Fibroblast of lung (primary cell): Measurements from ENCODE around the gene CHMP6. TPM values are rescaled to one million over a fixed set of nuclear protein-coding genes. Genes with fewer than 3 reads are reported as not detected.

Source experiments
- DNase-seq, 2 donors: peaks; one replicate each; pipeline versions ENCODE4 v3.0.0 to v3.0.0-alpha.2; 2010; ENCODE audit warnings: low read depth in 2 of 2
- H2AFZ ChIP-seq: 2 replicates; pipeline ENCODE4 v1.5.1; 2012; ENCODE audit warnings: low read length, control low read depth, inconsistent platforms
- H3K27ac ChIP-seq: 2 replicates; pipeline ENCODE4 v1.5.1; 2011; ENCODE audit warnings: low read length, control low read depth; ENCODE audit not compliant: insufficient read depth
- H3K27me3 ChIP-seq: 2 replicates; pipeline ENCODE4 v1.5.1; 2011; ENCODE audit warnings: mild to moderate bottlenecking, low read length; ENCODE audit not compliant: control insufficient read depth, insufficient read depth
- H3K36me3 ChIP-seq: 2 replicates; pipeline ENCODE4 v1.5.1; 2011; ENCODE audit warnings: low read length; ENCODE audit not compliant: control insufficient read depth, insufficient read depth
- H3K4me1 ChIP-seq: 2 replicates; pipeline ENCODE4 v1.5.1; 2011; ENCODE audit warnings: low read length; ENCODE audit not compliant: control insufficient read depth, insufficient read depth; ENCODE audit errors: extremely low read depth
- H3K4me2 ChIP-seq: 2 replicates; pipeline ENCODE4 v1.5.1; 2011; ENCODE audit warnings: low read length, control low read depth; ENCODE audit not compliant: insufficient read depth; ENCODE audit errors: extremely low read depth
- H3K4me3 ChIP-seq, 4 experiments: fragments of 200-600 bp in 1 of 4; sonication (generic) in 1 of 4; replicated peaks in 1 of 4; 2 replicates each; pipeline ENCODE4 v1.5.1; 2011 to 2016; ENCODE audit warnings: low read length in 4 of 4, low read depth in 3 of 4, mild to moderate bottlenecking in 3 of 4, control low read depth in 2 of 4, inconsistent platforms in 1 of 4, mixed read lengths in 1 of 4; ENCODE audit not compliant: insufficient read depth in 1 of 4; ENCODE audit errors: control extremely low read depth in 1 of 4
- H3K79me2 ChIP-seq: 2 replicates; pipeline ENCODE4 v1.5.1; 2012; ENCODE audit warnings: mild to moderate bottlenecking, low read length, inconsistent platforms; ENCODE audit not compliant: control insufficient read depth, insufficient read depth
- H3K9ac ChIP-seq: 2 replicates; pipeline ENCODE4 v1.5.1; 2011; ENCODE audit warnings: mild to moderate bottlenecking, low read length, control low read depth; ENCODE audit not compliant: insufficient read depth
- H3K9me3 ChIP-seq: 2 replicates; pipeline ENCODE4 v1.5.1; 2012; ENCODE audit warnings: low read depth, low read length; ENCODE audit not compliant: control insufficient read depth, insufficient read depth
- H4K20me1 ChIP-seq: 2 replicates; pipeline ENCODE4 v1.5.1; 2011; ENCODE audit warnings: low read length; ENCODE audit not compliant: control insufficient read depth, insufficient read depth; ENCODE audit errors: extremely low read depth
- EZH2 ChIP-seq: IDR thresholded peaks from 2 replicates; pipeline ENCODE4 v1.5.1; 2012; ENCODE audit warnings: low read length, control low read depth, mild to moderate bottlenecking; ENCODE audit errors: missing control alignments
- polyA plus RNA-seq, 2 donors: library from polyadenylated mRNA; depleted of rRNA in 1 of 2; stranded (reverse) in 1 of 2; unstranded in 1 of 2; fragments of >200 nt; gene quantifications; 2 replicates each; pipeline ENCODE4 v1.2.1, GENCODE V29; 2011 to 2012; ENCODE audit warnings: missing spikeins in 1 of 2
- total RNA-seq: library from RNA; depleted of rRNA; stranded (reverse); fragments of >200 nt; gene quantifications from 2 replicates; pipeline ENCODE4 v1.2.1, GENCODE V29; 2014
- TF ChIP-seq, protein P1 (sequence below), 2 donors: IDR thresholded peaks in 1 of 2; conservative IDR thresholded peaks in 1 of 2; 1 replicate in 1 of 2; 2 replicates in 1 of 2; pipeline ENCODE4 v1.5.1; 2011 to 2012; ENCODE audit warnings: low read length in 2 of 2, control low read depth in 1 of 2, inconsistent platforms in 1 of 2, low read depth in 1 of 2, mild to moderate bottlenecking in 1 of 2

The CHMP6 gene
- total and polyA plus RNA-seq, 2 donors (not counting 1 experiment from before 2014, with no cell fraction given) = 11.2 to 30.1 TPM

DNA sequence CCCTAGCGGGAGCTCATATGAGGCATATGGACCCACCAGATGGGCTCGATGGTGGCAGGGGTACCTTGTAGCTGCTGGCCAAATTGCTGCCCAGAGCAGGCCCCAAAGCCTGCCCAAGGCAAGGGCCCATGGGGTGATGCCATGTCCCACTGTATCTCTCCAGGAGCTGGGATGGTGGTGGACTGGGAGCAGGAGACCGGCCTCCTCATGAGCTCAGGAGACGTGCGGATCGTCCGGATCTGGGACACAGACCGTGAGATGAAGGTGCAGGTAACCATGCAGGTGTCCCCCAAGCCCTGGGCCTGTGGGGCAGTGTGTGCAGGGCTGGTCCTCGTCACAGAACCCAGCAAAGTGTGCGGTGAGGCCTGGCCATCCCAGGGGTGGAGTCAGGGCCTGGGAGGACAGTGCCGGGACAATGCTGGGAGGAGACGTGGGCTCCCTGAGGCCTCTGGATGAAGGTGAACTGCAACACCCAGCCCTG, 34.1 kb upstream of the CHMP6 start:
- H3K36me3 ChIP-seq = peaks cover 3% of the 10 kb centered on the region
- H3K9ac ChIP-seq = no peak overlapping the region
- no peaks in the 10 kb centered on the region for H3K27me3 ChIP-seq
- DNase-seq = no peak
- no peak overlapping the region for H3K27ac ChIP-seq
- no peaks in the 10 kb centered on the region for H3K79me2 ChIP-seq
- no peak overlapping the region for H3K4me3 ChIP-seq
- no peaks in the 10 kb centered on the region for H3K9me3 ChIP-seq
- no peak overlapping the region for H3K4me2 ChIP-seq
- no peak for TF ChIP-seq EZH2
- TF ChIP-seq, protein P1, sequence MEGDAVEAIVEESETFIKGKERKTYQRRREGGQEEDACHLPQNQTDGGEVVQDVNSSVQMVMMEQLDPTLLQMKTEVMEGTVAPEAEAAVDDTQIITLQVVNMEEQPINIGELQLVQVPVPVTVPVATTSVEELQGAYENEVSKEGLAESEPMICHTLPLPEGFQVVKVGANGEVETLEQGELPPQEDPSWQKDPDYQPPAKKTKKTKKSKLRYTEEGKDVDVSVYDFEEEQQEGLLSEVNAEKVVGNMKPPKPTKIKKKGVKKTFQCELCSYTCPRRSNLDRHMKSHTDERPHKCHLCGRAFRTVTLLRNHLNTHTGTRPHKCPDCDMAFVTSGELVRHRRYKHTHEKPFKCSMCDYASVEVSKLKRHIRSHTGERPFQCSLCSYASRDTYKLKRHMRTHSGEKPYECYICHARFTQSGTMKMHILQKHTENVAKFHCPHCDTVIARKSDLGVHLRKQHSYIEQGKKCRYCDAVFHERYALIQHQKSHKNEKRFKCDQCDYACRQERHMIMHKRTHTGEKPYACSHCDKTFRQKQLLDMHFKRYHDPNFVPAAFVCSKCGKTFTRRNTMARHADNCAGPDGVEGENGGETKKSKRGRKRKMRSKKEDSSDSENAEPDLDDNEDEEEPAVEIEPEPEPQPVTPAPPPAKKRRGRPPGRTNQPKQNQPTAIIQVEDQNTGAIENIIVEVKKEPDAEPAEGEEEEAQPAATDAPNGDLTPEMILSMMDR (conservative IDR thresholded peaks at IDR 0.05 in 1 of 2, IDR thresholded peaks at IDR 0.05 in 1 of 2; ENCODE audit: low read depth in 1 of 2, low read length in 2 of 2) = no peak
- no peaks in the 10 kb centered on the region for H4K20me1 ChIP-seq
- H2AFZ ChIP-seq = no peak overlapping the region
- peaks cover 10% of the 10 kb centered on the region for H3K4me1 ChIP-seq

DNA sequence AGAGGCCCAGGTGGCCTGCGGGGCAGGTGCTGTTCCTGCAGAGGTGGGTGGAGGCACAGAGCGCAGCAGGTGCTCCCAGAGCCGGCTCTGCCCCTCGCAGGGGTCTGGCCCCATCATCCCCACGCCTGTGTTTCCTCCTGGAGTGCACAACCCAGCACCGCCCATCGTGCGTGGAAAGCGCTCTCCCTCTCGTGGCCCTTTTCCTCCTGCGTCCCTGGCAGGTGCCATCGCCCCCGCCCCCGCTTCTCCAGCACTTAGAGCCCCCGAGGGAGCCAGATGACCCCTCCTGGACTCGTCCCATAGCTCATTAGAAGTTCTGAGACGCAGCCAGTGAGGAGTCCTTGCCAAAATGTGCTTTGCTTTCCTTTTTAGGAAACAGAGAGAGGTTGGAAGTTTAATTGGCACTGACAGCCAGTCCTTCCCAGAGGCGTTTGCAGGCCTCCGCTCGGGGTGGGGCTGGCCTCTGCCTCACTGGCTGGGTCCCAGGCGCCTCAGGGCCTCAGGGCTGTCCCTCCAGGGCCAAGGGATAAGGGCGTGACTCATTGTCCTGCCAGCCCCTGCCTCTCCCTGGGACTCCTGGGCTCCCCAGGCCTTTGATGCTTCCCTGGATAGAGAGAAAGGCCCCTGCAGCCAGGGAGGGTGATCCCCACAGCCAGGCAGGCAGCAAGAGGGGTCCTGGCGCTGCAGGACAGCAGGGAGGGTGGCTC, 32.2 kb upstream of the CHMP6 start:
- TF ChIP-seq, protein P1 (conservative IDR thresholded peaks at IDR 0.05 in 1 of 2, IDR thresholded peaks at IDR 0.05 in 1 of 2; ENCODE audit: low read depth in 1 of 2, low read length in 2 of 2) = no peak
- no peak for TF ChIP-seq EZH2
- Histone ChIP-seq H3K36me3 (peaks cover 5% of the 10 kb centered on the region), H3K9ac (peak overlapping the region; percentile 29), H3K4me1 (peaks cover 10% of the 10 kb centered on the region), H3K4me2 (peak overlapping the region; percentile 58), H3K79me2 (no peaks in the 10 kb centered on the region), H4K20me1 (no peaks in the 10 kb centered on the region), H3K4me3 (no peak overlapping the region), H3K27me3 (no peaks in the 10 kb centered on the region), H3K9me3 (no peaks in the 10 kb centered on the region), H3K27ac (peak overlapping the region; percentile 44), H2AFZ (no peak overlapping the region)
- peak; percentile 86 to 92 for DNase-seq

DNA sequence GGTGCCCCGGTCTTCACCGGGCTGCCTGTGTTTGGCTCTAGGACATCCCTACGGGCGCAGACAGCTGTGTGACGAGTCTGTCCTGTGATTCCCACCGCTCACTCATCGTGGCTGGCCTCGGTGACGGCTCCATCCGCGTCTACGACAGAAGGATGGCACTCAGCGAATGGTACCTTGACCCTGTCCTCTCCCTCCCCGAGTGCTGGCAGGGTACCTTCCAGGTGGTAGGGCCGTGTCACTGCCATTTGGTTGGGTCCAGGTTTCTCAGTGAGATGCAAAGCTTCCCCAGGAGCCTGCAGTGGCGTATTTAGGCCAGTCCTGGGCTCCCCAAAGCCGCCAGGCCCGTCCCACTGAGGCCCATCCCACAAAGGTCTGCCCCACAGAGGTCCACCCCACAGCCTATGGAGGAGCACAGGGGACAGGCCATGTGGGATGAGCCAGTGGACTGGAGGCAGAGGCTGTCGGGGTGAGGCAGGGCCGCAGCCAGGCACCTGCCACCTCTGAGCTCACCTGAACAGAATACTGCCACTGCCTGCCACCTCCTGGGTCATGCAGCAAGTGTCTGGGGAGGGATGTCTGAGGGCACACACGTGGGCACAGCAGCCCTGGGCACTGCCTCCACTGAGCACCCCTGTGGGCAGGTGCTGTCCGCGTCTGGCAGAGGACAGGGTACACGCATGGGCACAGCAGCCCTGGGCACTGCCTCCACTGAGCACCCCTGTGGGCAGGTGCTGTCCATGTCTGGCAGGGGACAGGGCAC, 31.4 kb upstream of the CHMP6 start:
- H3K27me3 ChIP-seq = no peaks in the 10 kb centered on the region
- peak overlapping the region; percentile 29 for H3K9ac ChIP-seq
- H4K20me1 ChIP-seq = no peaks in the 10 kb centered on the region
- H3K4me2 ChIP-seq = no peak overlapping the region
- no peak for DNase-seq
- peak overlapping the region; percentile 42 for H3K27ac ChIP-seq
- H3K4me1 ChIP-seq = peaks cover 10% of the 10 kb centered on the region
- H3K36me3 ChIP-seq = peaks cover 5% of the 10 kb centered on the region
- TF ChIP-seq EZH2 = no peak
- TF ChIP-seq, protein P1 (conservative IDR thresholded peaks at IDR 0.05 in 1 of 2, IDR thresholded peaks at IDR 0.05 in 1 of 2; ENCODE audit: low read depth in 1 of 2, low read length in 2 of 2) = no peak
- no peaks in the 10 kb centered on the region for H3K9me3 ChIP-seq
- H2AFZ ChIP-seq = no peak overlapping the region
- H3K4me3 ChIP-seq = no peak overlapping the region
- no peaks in the 10 kb centered on the region for H3K79me2 ChIP-seq
